Measurements from ENCODE around the gene GBP2.
"Not testable (repeated sequence)": the region's sequence is repeated elsewhere in the genome, so short reads cannot be mapped to it uniquely, and the experiment has no call there.

Gene GBP2

GRCh38 chr1:89146721-89147120, 20.8 kb upstream of the GBP2 start:
- TF ChIP-seq, protein P1, sequence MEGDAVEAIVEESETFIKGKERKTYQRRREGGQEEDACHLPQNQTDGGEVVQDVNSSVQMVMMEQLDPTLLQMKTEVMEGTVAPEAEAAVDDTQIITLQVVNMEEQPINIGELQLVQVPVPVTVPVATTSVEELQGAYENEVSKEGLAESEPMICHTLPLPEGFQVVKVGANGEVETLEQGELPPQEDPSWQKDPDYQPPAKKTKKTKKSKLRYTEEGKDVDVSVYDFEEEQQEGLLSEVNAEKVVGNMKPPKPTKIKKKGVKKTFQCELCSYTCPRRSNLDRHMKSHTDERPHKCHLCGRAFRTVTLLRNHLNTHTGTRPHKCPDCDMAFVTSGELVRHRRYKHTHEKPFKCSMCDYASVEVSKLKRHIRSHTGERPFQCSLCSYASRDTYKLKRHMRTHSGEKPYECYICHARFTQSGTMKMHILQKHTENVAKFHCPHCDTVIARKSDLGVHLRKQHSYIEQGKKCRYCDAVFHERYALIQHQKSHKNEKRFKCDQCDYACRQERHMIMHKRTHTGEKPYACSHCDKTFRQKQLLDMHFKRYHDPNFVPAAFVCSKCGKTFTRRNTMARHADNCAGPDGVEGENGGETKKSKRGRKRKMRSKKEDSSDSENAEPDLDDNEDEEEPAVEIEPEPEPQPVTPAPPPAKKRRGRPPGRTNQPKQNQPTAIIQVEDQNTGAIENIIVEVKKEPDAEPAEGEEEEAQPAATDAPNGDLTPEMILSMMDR (IDR thresholded peaks at IDR 0.05): no peak
- no peak for TF ChIP-seq ZFX (IDR thresholded peaks at IDR 0.05; ENCODE audit: borderline replicate concordance)
- H3K27ac ChIP-seq: no peak overlapping the region

GRCh38 chr1:89143484-89143883, 17.6 kb upstream of the GBP2 start:
- TF ChIP-seq, protein P1 (IDR thresholded peaks at IDR 0.05): no peak
- no peak for TF ChIP-seq ZFX (IDR thresholded peaks at IDR 0.05; ENCODE audit: borderline replicate concordance)
- H3K27ac ChIP-seq: no peak overlapping the region

GRCh38 chr1:89142160-89142559, 16.2 kb upstream of the GBP2 start:
- TF ChIP-seq ZFX (IDR thresholded peaks at IDR 0.05; ENCODE audit: borderline replicate concordance): no peak
- TF ChIP-seq, protein P1 (IDR thresholded peaks at IDR 0.05): no peak

GRCh38 chr1:89133747-89134146, 7.8 kb upstream of the GBP2 start:
- H3K27ac ChIP-seq: no peak overlapping the region
- TF ChIP-seq ZFX (IDR thresholded peaks at IDR 0.05; ENCODE audit: borderline replicate concordance): no peak
- TF ChIP-seq, protein P1 (IDR thresholded peaks at IDR 0.05): no peak

More at GRCh38 chr1:89142160-89142559, 16.2 kb upstream of the GBP2 start:
- no peak overlapping the region for H3K27ac ChIP-seq

- TF ChIP-seq, protein P1 (IDR thresholded peaks at IDR 0.05): no peak
- TF ChIP-seq ZFX (IDR thresholded peaks at IDR 0.05; ENCODE audit: borderline replicate concordance): no peak
- no peak overlapping the region for H3K27ac ChIP-seq
Observed at GRCh38 chr1:89130716-89131115, 4.8 kb upstream of the GBP2 start.

DNA sequence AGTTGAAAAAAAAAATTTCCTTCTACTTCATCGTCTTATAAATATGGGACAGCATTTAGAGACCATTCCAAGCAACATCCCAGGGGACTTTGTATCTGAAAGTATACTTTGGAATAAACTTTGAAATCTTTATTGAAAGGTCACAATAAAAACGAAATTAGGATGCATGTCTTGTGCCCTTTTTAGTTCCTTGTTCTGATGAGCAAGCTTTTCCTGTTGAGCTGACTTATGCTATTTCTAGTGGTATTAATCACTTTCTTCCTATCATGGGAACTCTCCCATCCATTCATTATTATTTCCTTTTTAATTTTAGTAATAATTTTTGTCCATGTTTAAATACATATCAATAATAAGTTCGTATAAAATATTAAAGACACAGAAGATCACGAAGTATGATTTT, 4.0 kb upstream of the GBP2 start:
- TF ChIP-seq ZFX (IDR thresholded peaks at IDR 0.05; ENCODE audit: borderline replicate concordance): no peak
- TF ChIP-seq, protein P1 (IDR thresholded peaks at IDR 0.05): no peak
- no peak overlapping the region for H3K27ac ChIP-seq

DNA sequence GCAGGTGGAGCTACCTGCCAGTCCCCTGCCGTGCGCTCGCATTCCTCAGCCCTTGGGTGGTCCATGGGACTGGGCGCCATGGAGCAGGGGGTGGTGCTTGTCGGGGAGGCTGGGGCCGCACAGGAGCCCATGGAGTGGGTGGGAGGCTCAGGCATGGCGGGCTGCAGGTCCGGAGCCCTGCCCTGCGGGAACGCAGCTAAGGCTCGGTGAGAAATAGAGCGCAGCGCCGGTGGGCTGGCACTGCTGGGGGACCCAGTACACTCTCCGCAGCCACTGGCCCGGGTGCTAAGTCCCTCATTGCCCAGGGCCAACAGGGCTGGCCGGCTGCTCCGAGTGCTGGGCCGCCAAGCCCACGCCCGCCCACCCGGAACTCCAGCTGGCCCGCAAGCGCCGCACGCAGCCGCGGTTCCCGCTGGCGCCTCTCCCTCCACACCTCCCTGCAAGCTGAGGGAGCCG, 2.1 kb upstream of the GBP2 start:
- peak overlapping the region; percentile 61 for H3K27ac ChIP-seq

DNA sequence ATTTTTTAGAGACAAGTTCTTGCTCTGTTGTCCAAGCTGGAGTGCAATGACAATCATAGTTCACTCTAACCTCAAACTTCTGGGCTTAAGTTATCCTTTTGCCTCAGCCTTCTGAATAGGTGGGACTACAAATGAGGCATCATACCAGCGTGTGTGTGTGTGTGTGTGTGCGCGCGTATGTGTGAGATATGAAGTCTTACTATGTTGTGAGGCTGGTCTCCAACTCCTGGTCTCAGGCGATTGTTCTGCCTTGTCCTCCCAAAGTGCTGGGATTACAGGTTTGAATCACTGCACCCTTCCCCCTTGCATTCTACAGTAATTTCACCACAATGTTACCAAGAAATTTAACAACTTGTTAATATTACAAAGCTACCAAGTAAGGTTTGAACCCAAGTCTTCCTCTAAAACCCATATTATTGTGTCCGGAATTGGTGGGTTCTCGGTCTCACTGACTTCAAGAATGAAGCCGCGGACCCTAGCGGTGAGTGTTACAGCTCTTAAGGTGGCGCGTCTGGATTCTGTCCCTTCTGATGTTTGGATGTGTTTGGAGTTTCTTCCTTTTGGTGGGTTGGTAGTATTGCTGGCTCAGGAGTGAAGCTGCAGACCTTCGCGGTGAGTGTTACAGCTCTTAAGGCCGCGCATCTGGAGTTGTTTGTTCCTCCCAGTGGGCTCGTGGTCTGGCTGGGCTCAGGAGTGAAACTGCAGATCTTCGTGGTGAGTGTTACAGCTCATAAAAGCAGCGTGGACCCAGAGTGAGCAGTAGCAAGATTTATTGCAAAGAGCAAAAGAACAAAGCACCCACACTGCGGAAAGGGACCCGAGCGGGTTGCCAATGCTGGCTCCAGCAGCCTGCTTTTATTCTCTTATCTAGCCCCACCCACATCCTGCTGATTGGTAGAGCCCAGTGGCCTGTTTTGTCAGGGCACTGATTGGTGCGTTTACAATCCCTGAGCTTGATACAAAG, 970 bp upstream of the GBP2 start:
- not testable (repeated sequence) for H3K27ac ChIP-seq
